Left ventricle myocardium inferior (tissue), 1 donor: ENCODE data around the gene ARMH2. TPM values are rescaled to one million over a fixed set of nuclear protein-coding genes. Genes with fewer than 3 reads are reported as not detected.

Experiments
- DNase-seq: peaks from one replicate; pipeline ENCODE4 v3.0.0-alpha.2; 2020
- H3K27ac ChIP-seq: fragments of 200-600 bp; replicated peaks from 2 replicates; pipeline ENCODE4 v1.8.0; 2021
- H3K27me3 ChIP-seq: fragments of 200-600 bp; 2 replicates; pipeline ENCODE4 v1.8.0; 2021; ENCODE audit warnings: low read depth
- H3K36me3 ChIP-seq: fragments of 200-600 bp; 2 replicates; pipeline ENCODE4 v1.8.0; 2021
- H3K4me1 ChIP-seq: fragments of 200-600 bp; 2 replicates; pipeline ENCODE4 v1.8.0; 2021
- H3K4me3 ChIP-seq: fragments of 200-600 bp; 2 replicates; pipeline ENCODE4 v1.8.0; 2021; ENCODE audit warnings: mild to moderate bottlenecking, moderate library complexity
- H3K9me3 ChIP-seq: fragments of 200-600 bp; replicated peaks from 2 replicates; pipeline ENCODE4 v1.8.0; 2021
- CTCF ChIP-seq: fragments of 200-600 bp; IDR thresholded peaks from 2 replicates; pipeline ENCODE4 v1.8.0; 2021; ENCODE audit warnings: antibody characterized with exemption, mild to moderate bottlenecking, borderline replicate concordance
- intact Hi-C: fragments of 100-400 bp; cut with micrococcal nuclease; formaldehyde crosslinking; loops from one replicate; pipeline ENCODE4 v1.11.0; 2022
- total RNA-seq: library from RNA; stranded (reverse); fragmentation: NEBNext Ultra II Directional; extraction: Animal tissue kit (Norgen Biotek cat#: 25700); gene quantifications from one replicate; pipeline ENCODE4 v1.2.1, GENCODE V29; 2021
- donor health status: DM: no; HTN: yes; CAD: no; lungs with severe emphysema.

ARMH2 gene
- total RNA-seq, 1 donor from 2014 or later: not detected

- Histone ChIP-seq H3K27ac (no peak overlapping the region), H3K9me3 (no peaks in the 10 kb centered on the region), H3K4me1 (peaks cover 27% of the 10 kb centered on the region), H3K36me3 (peaks cover 29% of the 10 kb centered on the region), H3K27me3 (no peaks in the 10 kb centered on the region), H3K4me3 (no peak overlapping the region)
- TF ChIP-seq CTCF: no peak
- DNase-seq: no peak
- intact Hi-C loops: no loop called here
Measured at GRCh38 chr6:24780206-24780605, 18.5 kb downstream of the ARMH2 start.

- no peak for TF ChIP-seq CTCF
- Histone ChIP-seq H3K9me3 (no peaks in the 10 kb centered on the region), H3K4me3 (no peak overlapping the region), H3K27me3 (no peaks in the 10 kb centered on the region), H3K36me3 (peaks cover 24% of the 10 kb centered on the region), H3K4me1 (peaks cover 31% of the 10 kb centered on the region), H3K27ac (no peak overlapping the region)
- no peak for DNase-seq
- intact Hi-C loops: no loop called here
Measured at GRCh38 chr6:24779416-24780016, 19.2 kb downstream of the ARMH2 start.

- Histone ChIP-seq H3K36me3 (peaks cover 18% of the 10 kb centered on the region), H3K9me3 (no peaks in the 10 kb centered on the region), H3K27me3 (no peaks in the 10 kb centered on the region), H3K4me3 (no peak overlapping the region), H3K4me1 (peaks cover 35% of the 10 kb centered on the region), H3K27ac (no peak overlapping the region)
- no peak for TF ChIP-seq CTCF
- no peak for DNase-seq
- intact Hi-C loops: no loop called here
Measured at GRCh38 chr6:24778878-24779277, 19.8 kb downstream of the ARMH2 start.

GRCh38 chr6:24778121-24778520 lies 20.6 kb downstream of the ARMH2 start:
- peaks cover 35% of the 10 kb centered on the region for H3K4me1 ChIP-seq
- H3K36me3 ChIP-seq: peaks cover 16% of the 10 kb centered on the region
- no peak overlapping the region for H3K4me3 ChIP-seq
- intact Hi-C loops: no loop called here
- no peak for DNase-seq
- H3K27ac ChIP-seq: no peak overlapping the region
- TF ChIP-seq CTCF: no peak
- H3K27me3 ChIP-seq: no peaks in the 10 kb centered on the region
- H3K9me3 ChIP-seq: no peaks in the 10 kb centered on the region

GRCh38 chr6:24777227-24777626 lies 21.5 kb downstream of the ARMH2 start:
- intact Hi-C loops: no loop called here

More at GRCh38 chr6:24777227-24777626, 21.5 kb downstream of the ARMH2 start:
- TF ChIP-seq CTCF: no peak
- Histone ChIP-seq H3K4me3 (no peak overlapping the region), H3K4me1 (peaks cover 35% of the 10 kb centered on the region), H3K27me3 (no peaks in the 10 kb centered on the region), H3K27ac (no peak overlapping the region), H3K36me3 (peaks cover 11% of the 10 kb centered on the region), H3K9me3 (no peaks in the 10 kb centered on the region)
- DNase-seq: no peak
